A673 (cell line): ENCODE results near the gene TMX3. TPM values are rescaled to one million over a fixed set of nuclear protein-coding genes. Genes with fewer than 3 reads are reported as not detected.

Source experiments
- BruUV-seq: library from RNA; stranded (reverse); fragments of 400-500 nt; replicated peaks from 2 replicates; lab custom pipeline; 2021; lab: Mats Ljungman, UMichigan
- CTCF ChIA-PET: fragments of 300-600 bp; sonication (Branson Sonifier 250); formaldehyde crosslinking; loops from one replicate; lab custom pipeline; 2022; ENCODE audit warnings: antibody characterized with exemption; lab: Charles Lee
- POLR2A ChIA-PET: fragments of 300-600 bp; sonication (Branson Sonifier 250); formaldehyde crosslinking; loops from one replicate; lab custom pipeline; 2022; ENCODE audit warnings: antibody characterized with exemption; ENCODE audit not compliant: low non-redundant PET; lab: Charles Lee
- DNase-seq: peaks from one replicate; pipeline ENCODE4 v3.0.0-alpha.2; 2015; ENCODE audit warnings: low spot score
- H3K27ac ChIP-seq: fragments of 200-600 bp; sonication (generic); 2 replicates; pipeline ENCODE4 v1.5.1; 2016; ENCODE audit warnings: mixed run types, low read depth, mild to moderate bottlenecking, mixed read lengths, antibody characterized with exemption, low read length; ENCODE audit not compliant: poor library complexity, severe bottlenecking
- H3K27me3 ChIP-seq: fragments of 200-600 bp; sonication (generic); replicated peaks from 2 replicates; pipeline ENCODE4 v1.6.1; 2017; ENCODE audit warnings: mixed run types, low read depth, mild to moderate bottlenecking, mixed read lengths, antibody characterized with exemption, low read length; ENCODE audit not compliant: insufficient read depth, poor library complexity
- H3K36me3 ChIP-seq: fragments of 200-600 bp; sonication (generic); 2 replicates; pipeline ENCODE4 v1.6.1; 2016; ENCODE audit warnings: mixed run types, mild to moderate bottlenecking, mixed read lengths, antibody characterized with exemption, low read length; ENCODE audit not compliant: insufficient read depth, poor library complexity, severe bottlenecking
- H3K4me1 ChIP-seq: fragments of 200-600 bp; sonication (generic); 2 replicates; pipeline ENCODE4 v1.6.1; 2017; ENCODE audit warnings: mixed run types, mild to moderate bottlenecking, mixed read lengths, antibody characterized with exemption, low read length; ENCODE audit not compliant: insufficient read depth, poor library complexity, severe bottlenecking
- H3K4me3 ChIP-seq: fragments of 200-600 bp; sonication (generic); 2 replicates; pipeline ENCODE4 v1.5.1; 2016; ENCODE audit warnings: low read depth, mixed run types, mild to moderate bottlenecking, mixed read lengths, low read length; ENCODE audit not compliant: poor library complexity, severe bottlenecking
- H3K9me3 ChIP-seq: fragments of 200-600 bp; sonication (generic); 2 replicates; pipeline ENCODE4 v1.6.1; 2016; ENCODE audit warnings: mixed run types, low read depth, mild to moderate bottlenecking, mixed read lengths, antibody characterized with exemption, low read length; ENCODE audit not compliant: poor library complexity, severe bottlenecking
- EZH2 ChIP-seq: fragments of 200-600 bp; sonication (generic); IDR thresholded peaks from 2 replicates; pipeline ENCODE4 v1.6.1; 2017; ENCODE audit warnings: borderline replicate concordance, low read depth, mild to moderate bottlenecking, mixed read lengths, antibody characterized with exemption, low read length; ENCODE audit not compliant: poor library complexity, severe bottlenecking
- intact Hi-C: fragments of 100-400 bp; cut with micrococcal nuclease; formaldehyde crosslinking; loops from one replicate; pipeline ENCODE4 v1.10.0; 2022; ENCODE audit not compliant: unreplicated experiment
- total RNA-seq: library from RNA; stranded (reverse); gene quantifications from 2 replicates; pipeline ENCODE4 v1.2.3, GENCODE V29; 2021
- TF ChIP-seq, protein P1 (sequence below): fragments of 300-800, 200-600 bp; sonication (generic); conservative IDR thresholded peaks from 2 replicates; pipeline ENCODE4 v1.5.1; 2017; ENCODE audit warnings: low read depth, mild to moderate bottlenecking, antibody characterized with exemption, low read length, moderate library complexity, mixed read lengths

TMX3 gene
- total RNA-seq, 1 experiment from 2014 or later: 56.0 TPM

GRCh38 chr18:68640861-68641260, 74.0 kb downstream of the TMX3 start:
- intact Hi-C loops: no loop called here
- DNase-seq: no peak
- ChIA-PET POLR2A (no interaction called here), CTCF (no interaction called here)
- Histone ChIP-seq H3K9me3 (peaks cover 6% of the 10 kb centered on the region), H3K36me3 (no peaks in the 10 kb centered on the region), H3K4me1 (no peaks in the 10 kb centered on the region), H3K27me3 (no peaks in the 10 kb centered on the region), H3K27ac (no peak overlapping the region), H3K4me3 (no peak overlapping the region)
- no TSS peak for BruUV-seq
- no peak for TF ChIP-seq EZH2
- TF ChIP-seq, protein P1, sequence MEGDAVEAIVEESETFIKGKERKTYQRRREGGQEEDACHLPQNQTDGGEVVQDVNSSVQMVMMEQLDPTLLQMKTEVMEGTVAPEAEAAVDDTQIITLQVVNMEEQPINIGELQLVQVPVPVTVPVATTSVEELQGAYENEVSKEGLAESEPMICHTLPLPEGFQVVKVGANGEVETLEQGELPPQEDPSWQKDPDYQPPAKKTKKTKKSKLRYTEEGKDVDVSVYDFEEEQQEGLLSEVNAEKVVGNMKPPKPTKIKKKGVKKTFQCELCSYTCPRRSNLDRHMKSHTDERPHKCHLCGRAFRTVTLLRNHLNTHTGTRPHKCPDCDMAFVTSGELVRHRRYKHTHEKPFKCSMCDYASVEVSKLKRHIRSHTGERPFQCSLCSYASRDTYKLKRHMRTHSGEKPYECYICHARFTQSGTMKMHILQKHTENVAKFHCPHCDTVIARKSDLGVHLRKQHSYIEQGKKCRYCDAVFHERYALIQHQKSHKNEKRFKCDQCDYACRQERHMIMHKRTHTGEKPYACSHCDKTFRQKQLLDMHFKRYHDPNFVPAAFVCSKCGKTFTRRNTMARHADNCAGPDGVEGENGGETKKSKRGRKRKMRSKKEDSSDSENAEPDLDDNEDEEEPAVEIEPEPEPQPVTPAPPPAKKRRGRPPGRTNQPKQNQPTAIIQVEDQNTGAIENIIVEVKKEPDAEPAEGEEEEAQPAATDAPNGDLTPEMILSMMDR: no peak

DNA sequence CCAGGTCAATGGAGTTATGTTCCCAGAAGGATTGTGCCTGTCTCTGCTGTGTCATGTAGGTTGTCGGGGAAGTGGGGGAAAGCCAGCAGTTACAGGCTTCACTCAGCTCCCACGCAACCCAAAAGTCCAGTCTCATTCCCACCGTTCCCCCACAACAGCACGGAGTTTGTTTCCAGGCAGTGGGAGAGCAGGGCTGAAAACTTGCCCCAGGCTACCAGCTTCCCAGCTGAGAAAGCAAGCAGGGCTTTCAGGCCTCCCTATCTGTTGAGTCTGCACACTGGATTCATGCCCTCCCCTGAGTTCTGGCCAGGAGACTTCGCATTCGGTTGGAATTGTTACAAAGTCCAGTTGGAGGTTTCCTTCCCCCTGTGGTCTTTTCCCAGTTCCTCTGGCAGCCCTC, 76.3 kb downstream of the TMX3 start:
- ChIA-PET CTCF (no interaction called here), POLR2A (no interaction called here)
- intact Hi-C loops: no loop called here
- Histone ChIP-seq H3K4me3 (no peak overlapping the region), H3K27ac (no peak overlapping the region), H3K27me3 (no peaks in the 10 kb centered on the region), H3K36me3 (no peaks in the 10 kb centered on the region), H3K9me3 (peaks cover 6% of the 10 kb centered on the region), H3K4me1 (no peaks in the 10 kb centered on the region)
- BruUV-seq: no TSS peak
- no peak for DNase-seq
- TF ChIP-seq EZH2: no peak
- TF ChIP-seq, protein P1: no peak

DNA sequence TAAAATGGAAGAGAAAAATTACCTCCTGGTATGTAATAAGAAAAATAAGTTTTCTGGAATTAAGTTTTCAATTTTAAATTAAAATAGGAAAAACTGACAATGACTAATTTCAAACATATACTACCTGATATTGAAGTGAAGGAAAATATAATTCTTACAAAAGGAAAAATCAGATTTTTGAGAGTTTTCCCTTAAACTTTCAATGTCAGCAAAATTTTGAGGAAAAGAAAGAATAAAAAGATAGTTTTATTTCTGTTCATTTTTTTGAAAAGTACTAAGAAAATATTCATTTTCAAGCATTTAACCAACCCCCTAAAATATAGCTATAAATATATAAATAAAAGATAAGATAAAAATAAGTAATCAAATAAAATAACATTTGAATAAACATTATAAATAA, 87.1 kb downstream of the TMX3 start:
- TF ChIP-seq, protein P1: no peak
- no peak for TF ChIP-seq EZH2
- H3K4me3 ChIP-seq: no peak overlapping the region
- H3K27me3 ChIP-seq: no peaks in the 10 kb centered on the region
- CTCF ChIA-PET: no interaction called here
- no TSS peak for BruUV-seq
- POLR2A ChIA-PET: no interaction called here
- no peaks in the 10 kb centered on the region for H3K9me3 ChIP-seq
- no peak for DNase-seq
- no peaks in the 10 kb centered on the region for H3K36me3 ChIP-seq
- H3K27ac ChIP-seq: no peak overlapping the region
- intact Hi-C loops: loop anchor here (2.0 to 10.0 kb wide), 3 partner anchors 31 to 963 kb away; no protein-coding TSS in a partner anchor
- peaks cover 7% of the 10 kb centered on the region for H3K4me1 ChIP-seq

Other genes starting within 250 kb of the TMX3 start
- gene CCDC102B, start 83.0 kb upstream of the TMX3 start, total RNA-seq: 10.8 and 12.5 TPM in 2 replicates